ENCODE measurements around the gene KIRREL3.

Gene KIRREL3

GRCh38 chr11:126456783-126457542, 543.6 kb downstream of the KIRREL3 start:
- no peak overlapping the region for H3K23ac ChIP-seq (ENCODE audit: low read length)
- no peaks in the 10 kb centered on the region for H3K79me1 ChIP-seq (ENCODE audit: low read length)
- no peak overlapping the region for H3K27ac ChIP-seq (ENCODE audit: low read depth, low read length)
- peak; percentile 78 for DNase-seq
- no peaks in the 10 kb centered on the region for H3K4me1 ChIP-seq (ENCODE audit: control insufficient read depth, low read depth, low read length)
- H4K8ac ChIP-seq (ENCODE audit: low read depth, low read length): no peak overlapping the region
- peak overlapping the region; percentile 47 for H2BK5ac ChIP-seq (ENCODE audit: low read length)
- H2AK5ac ChIP-seq (ENCODE audit: low read length): peak overlapping the region; percentile 35
- H4K5ac ChIP-seq (ENCODE audit: low read length): no peak overlapping the region
- no peak overlapping the region for H3K4me3 ChIP-seq (ENCODE audit: low read length)
- H3K4ac ChIP-seq (ENCODE audit: low read depth, low read length): no peak overlapping the region
- H3K79me2 ChIP-seq (ENCODE audit: control insufficient read depth, insufficient read depth, low read length): no peaks in the 10 kb centered on the region
- no peaks in the 10 kb centered on the region for H3K27me3 ChIP-seq (ENCODE audit: insufficient read depth, low read length, poor library complexity)
- no peak overlapping the region for H2BK15ac ChIP-seq (replicated peaks; ENCODE audit: low read depth)
- 100% methylated on average over 2 of the region's 20 CpGs for WGBS (ENCODE audit: extremely low coverage, insufficient coverage, low lambda C conversion rate)
- H2BK120ac ChIP-seq (ENCODE audit: low read depth, low read length): no peak overlapping the region
- no peak overlapping the region for H3K18ac ChIP-seq (ENCODE audit: low read length)
- no peak overlapping the region for H3K9ac ChIP-seq (ENCODE audit: low read length)
- H3K36me3 ChIP-seq (ENCODE audit: control insufficient read depth, insufficient read depth, low read length): no peaks in the 10 kb centered on the region
- H3K4me2 ChIP-seq (ENCODE audit: low read length): no peak overlapping the region
- peak overlapping the region; percentile 69 for H3K56ac ChIP-seq (ENCODE audit: low read length)

GRCh38 chr11:126456089-126456488, 544.5 kb downstream of the KIRREL3 start:
- Histone ChIP-seq H3K27me3 (ENCODE audit: insufficient read depth, low read length, poor library complexity) (no peaks in the 10 kb centered on the region), H2BK15ac (replicated peaks; ENCODE audit: low read depth) (no peak overlapping the region), H3K4me1 (ENCODE audit: control insufficient read depth, low read depth, low read length) (no peaks in the 10 kb centered on the region), H3K79me2 (ENCODE audit: control insufficient read depth, insufficient read depth, low read length) (no peaks in the 10 kb centered on the region), H3K9ac (ENCODE audit: low read length) (no peak overlapping the region), H3K4me3 (ENCODE audit: low read length) (no peak overlapping the region), H2AK5ac (ENCODE audit: low read length) (no peak overlapping the region), H3K27ac (ENCODE audit: low read depth, low read length) (no peak overlapping the region), H4K8ac (ENCODE audit: low read depth, low read length) (no peak overlapping the region), H3K36me3 (ENCODE audit: control insufficient read depth, insufficient read depth, low read length) (no peaks in the 10 kb centered on the region), H3K18ac (ENCODE audit: low read length) (no peak overlapping the region), H3K79me1 (ENCODE audit: low read length) (no peaks in the 10 kb centered on the region), H3K4me2 (ENCODE audit: low read length) (no peak overlapping the region), H4K5ac (ENCODE audit: low read length) (no peak overlapping the region), H3K56ac (ENCODE audit: low read length) (peak overlapping the region; percentile 69), H2BK120ac (ENCODE audit: low read depth, low read length) (no peak overlapping the region), H3K4ac (ENCODE audit: low read depth, low read length) (no peak overlapping the region), H2BK5ac (ENCODE audit: low read length) (peak overlapping the region; percentile 54), H3K23ac (ENCODE audit: low read length) (no peak overlapping the region)
- DNase-seq: no peak
- WGBS (ENCODE audit: extremely low coverage, insufficient coverage, low lambda C conversion rate): no CpG with 5 or more reads among the region's 15 CpGs

- no peak overlapping the region for H2BK120ac ChIP-seq (ENCODE audit: low read depth, low read length)
- no peak overlapping the region for H3K27ac ChIP-seq (ENCODE audit: low read depth, low read length)
- no peak overlapping the region for H4K8ac ChIP-seq (ENCODE audit: low read depth, low read length)
- H2AK5ac ChIP-seq (ENCODE audit: low read length): no peak overlapping the region
- no peaks in the 10 kb centered on the region for H3K27me3 ChIP-seq (ENCODE audit: insufficient read depth, low read length, poor library complexity)
- no peaks in the 10 kb centered on the region for H3K79me1 ChIP-seq (ENCODE audit: low read length)
- H3K4me2 ChIP-seq (ENCODE audit: low read length): no peak overlapping the region
- no peaks in the 10 kb centered on the region for H3K4me1 ChIP-seq (ENCODE audit: control insufficient read depth, low read depth, low read length)
- H3K36me3 ChIP-seq (ENCODE audit: control insufficient read depth, insufficient read depth, low read length): no peaks in the 10 kb centered on the region
- no peak overlapping the region for H3K9ac ChIP-seq (ENCODE audit: low read length)
- no peak overlapping the region for H3K4me3 ChIP-seq (ENCODE audit: low read length)
- H2BK15ac ChIP-seq (replicated peaks; ENCODE audit: low read depth): no peak overlapping the region
- no peak overlapping the region for H4K5ac ChIP-seq (ENCODE audit: low read length)
- no peaks in the 10 kb centered on the region for H3K79me2 ChIP-seq (ENCODE audit: control insufficient read depth, insufficient read depth, low read length)
- WGBS (ENCODE audit: extremely low coverage, insufficient coverage, low lambda C conversion rate): no CpG with 5 or more reads among the region's 24 CpGs
- no peak overlapping the region for H3K18ac ChIP-seq (ENCODE audit: low read length)
- no peak overlapping the region for H2BK5ac ChIP-seq (ENCODE audit: low read length)
- no peak for DNase-seq
- H3K4ac ChIP-seq (ENCODE audit: low read depth, low read length): no peak overlapping the region
- peak overlapping the region; percentile 6 for H3K56ac ChIP-seq (ENCODE audit: low read length)
- H3K23ac ChIP-seq (ENCODE audit: low read length): no peak overlapping the region
Measured at GRCh38 chr11:126452241-126453101, 548.1 kb downstream of the KIRREL3 start.

GRCh38 chr11:126451211-126451802, 549.3 kb downstream of the KIRREL3 start:
- Histone ChIP-seq H3K9ac (ENCODE audit: low read length) (no peak overlapping the region), H3K4me3 (ENCODE audit: low read length) (no peak overlapping the region), H3K36me3 (ENCODE audit: control insufficient read depth, insufficient read depth, low read length) (no peaks in the 10 kb centered on the region), H3K27me3 (ENCODE audit: insufficient read depth, low read length, poor library complexity) (no peaks in the 10 kb centered on the region), H2BK15ac (replicated peaks; ENCODE audit: low read depth) (no peak overlapping the region), H3K79me1 (ENCODE audit: low read length) (no peaks in the 10 kb centered on the region), H3K18ac (ENCODE audit: low read length) (no peak overlapping the region), H3K79me2 (ENCODE audit: control insufficient read depth, insufficient read depth, low read length) (no peaks in the 10 kb centered on the region), H3K4me2 (ENCODE audit: low read length) (no peak overlapping the region), H3K23ac (ENCODE audit: low read length) (no peak overlapping the region), H3K56ac (ENCODE audit: low read length) (no peak overlapping the region), H3K4ac (ENCODE audit: low read depth, low read length) (no peak overlapping the region), H2BK5ac (ENCODE audit: low read length) (no peak overlapping the region), H4K5ac (ENCODE audit: low read length) (no peak overlapping the region), H3K4me1 (ENCODE audit: control insufficient read depth, low read depth, low read length) (no peaks in the 10 kb centered on the region), H4K8ac (ENCODE audit: low read depth, low read length) (no peak overlapping the region), H2BK120ac (ENCODE audit: low read depth, low read length) (no peak overlapping the region), H2AK5ac (ENCODE audit: low read length) (no peak overlapping the region), H3K27ac (ENCODE audit: low read depth, low read length) (no peak overlapping the region)
- no CpG with 5 or more reads among the region's 15 CpGs for WGBS (ENCODE audit: extremely low coverage, insufficient coverage, low lambda C conversion rate)
- no peak for DNase-seq

GRCh38 chr11:126450806-126451205, 549.8 kb downstream of the KIRREL3 start:
- Histone ChIP-seq H3K4me1 (ENCODE audit: control insufficient read depth, low read depth, low read length) (no peaks in the 10 kb centered on the region), H2AK5ac (ENCODE audit: low read length) (no peak overlapping the region), H3K79me2 (ENCODE audit: control insufficient read depth, insufficient read depth, low read length) (no peaks in the 10 kb centered on the region), H3K9ac (ENCODE audit: low read length) (no peak overlapping the region), H2BK5ac (ENCODE audit: low read length) (no peak overlapping the region), H3K4me2 (ENCODE audit: low read length) (no peak overlapping the region), H3K4ac (ENCODE audit: low read depth, low read length) (no peak overlapping the region), H3K56ac (ENCODE audit: low read length) (no peak overlapping the region), H2BK15ac (replicated peaks; ENCODE audit: low read depth) (no peak overlapping the region), H3K18ac (ENCODE audit: low read length) (no peak overlapping the region), H3K27me3 (ENCODE audit: insufficient read depth, low read length, poor library complexity) (no peaks in the 10 kb centered on the region), H3K27ac (ENCODE audit: low read depth, low read length) (no peak overlapping the region), H4K5ac (ENCODE audit: low read length) (no peak overlapping the region), H3K4me3 (ENCODE audit: low read length) (no peak overlapping the region), H3K36me3 (ENCODE audit: control insufficient read depth, insufficient read depth, low read length) (no peaks in the 10 kb centered on the region), H3K79me1 (ENCODE audit: low read length) (no peaks in the 10 kb centered on the region), H3K23ac (ENCODE audit: low read length) (no peak overlapping the region), H4K8ac (ENCODE audit: low read depth, low read length) (no peak overlapping the region), H2BK120ac (ENCODE audit: low read depth, low read length) (no peak overlapping the region)
- no peak for DNase-seq
- no CpG with 5 or more reads among the region's 11 CpGs for WGBS (ENCODE audit: extremely low coverage, insufficient coverage, low lambda C conversion rate)
